Activated CD4-positive, alpha-beta T cell treated with anti-CD3 and anti-CD28 coated beads, Interleukin-2, amount 50 U/mL, for 16 hours (primary cell): ENCODE results near the gene C4orf54.
A peak's percentile ranks its signal among the peaks of the same experiment; 100 is the strongest.

Experiments used
- DNase-seq: peaks from one replicate; pipeline ENCODE4 v3.0.0-alpha.2; 2020

The C4orf54 gene

DNA sequence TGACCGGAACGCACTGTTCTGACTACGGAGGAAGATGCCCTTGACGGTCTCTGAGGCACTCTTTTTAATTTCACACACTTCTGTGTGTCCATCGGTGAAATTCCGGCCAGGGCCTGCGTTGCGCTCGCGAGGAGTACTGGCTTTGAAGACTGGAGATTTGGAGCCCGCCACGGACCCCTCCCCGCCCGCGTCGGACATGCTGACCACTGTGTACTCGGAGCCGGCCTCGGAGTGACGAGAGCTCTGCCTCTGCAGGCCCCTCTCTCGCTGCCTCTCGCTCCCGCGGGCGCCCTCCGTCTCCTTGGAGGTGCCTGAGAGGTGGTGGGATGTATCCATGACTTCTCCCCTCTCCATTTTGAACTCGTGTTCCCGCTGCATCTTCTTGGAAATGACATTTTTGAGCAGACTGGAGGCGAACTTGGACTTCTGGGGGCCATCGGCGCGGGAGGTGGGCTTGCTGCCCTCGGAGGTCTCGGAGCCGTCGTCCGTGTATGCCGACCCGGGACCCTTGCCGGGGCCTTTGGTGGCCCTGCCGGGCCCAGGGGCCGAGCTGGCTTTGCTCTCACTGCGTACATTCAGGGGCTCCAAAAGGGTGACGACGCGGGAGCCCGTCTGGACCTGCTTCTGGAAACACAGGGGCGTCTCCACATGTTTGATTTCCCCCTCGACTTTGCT, 5.7 kb downstream of the C4orf54 start:
- DNase-seq, result no peak

DNA sequence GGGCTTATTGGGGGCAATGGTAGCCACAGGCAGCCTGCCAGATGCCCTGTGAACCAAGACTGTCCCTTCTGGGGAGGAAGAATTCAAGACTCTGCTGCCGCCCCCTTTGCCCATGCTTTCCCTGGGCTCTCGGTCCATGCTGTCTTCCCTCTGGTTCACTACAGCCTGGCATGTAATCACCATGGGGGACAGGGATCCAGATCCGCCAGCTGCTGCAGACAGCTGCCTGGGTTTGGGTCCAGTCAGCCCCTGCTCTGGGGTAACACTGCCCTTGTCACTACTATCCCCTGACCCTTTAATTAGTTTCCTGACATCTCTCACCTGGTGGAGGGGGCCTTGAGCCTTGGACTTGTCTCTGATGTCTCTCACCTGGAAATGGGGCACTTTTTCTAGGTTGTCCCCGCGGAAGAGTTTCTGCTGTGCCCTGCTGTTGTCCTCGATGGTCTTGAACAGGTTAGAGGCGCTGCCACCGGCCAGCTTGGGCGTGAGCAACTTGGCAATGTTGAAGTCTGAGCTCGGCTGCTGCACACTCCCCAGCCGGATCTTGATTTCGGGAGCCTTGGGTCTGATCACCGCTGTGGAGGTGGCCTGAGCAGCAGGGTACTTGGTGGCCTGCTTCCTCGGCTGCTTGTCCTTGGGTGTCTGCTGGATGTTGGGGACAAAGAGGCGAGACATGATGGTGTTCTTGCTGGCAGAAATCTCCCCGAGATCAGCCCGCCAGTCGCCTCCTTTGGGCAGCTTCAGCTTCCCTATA, 6.4 kb downstream of the C4orf54 start:
- no peak for DNase-seq

DNA sequence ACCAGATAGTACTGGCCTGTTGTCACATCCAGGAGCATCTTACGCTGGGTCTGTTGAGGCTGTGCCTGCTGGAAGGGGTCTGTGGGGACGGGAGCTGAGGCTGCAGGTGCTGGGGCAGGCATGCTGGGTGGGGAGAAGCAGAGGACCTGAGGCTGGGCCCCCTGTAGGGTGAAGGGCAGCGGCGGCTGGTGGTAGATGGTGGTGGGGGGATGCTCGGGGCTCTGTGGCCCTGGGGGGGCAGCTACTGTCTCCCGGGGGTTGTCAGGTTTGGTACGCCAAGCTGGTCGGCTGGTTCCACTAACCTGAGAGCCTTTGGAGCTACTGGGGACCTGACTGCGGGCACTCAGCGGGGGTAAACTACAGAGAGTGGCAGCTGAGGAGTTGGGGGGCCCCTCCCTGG, 7.8 kb downstream of the C4orf54 start:
- no peak for DNase-seq

DNA sequence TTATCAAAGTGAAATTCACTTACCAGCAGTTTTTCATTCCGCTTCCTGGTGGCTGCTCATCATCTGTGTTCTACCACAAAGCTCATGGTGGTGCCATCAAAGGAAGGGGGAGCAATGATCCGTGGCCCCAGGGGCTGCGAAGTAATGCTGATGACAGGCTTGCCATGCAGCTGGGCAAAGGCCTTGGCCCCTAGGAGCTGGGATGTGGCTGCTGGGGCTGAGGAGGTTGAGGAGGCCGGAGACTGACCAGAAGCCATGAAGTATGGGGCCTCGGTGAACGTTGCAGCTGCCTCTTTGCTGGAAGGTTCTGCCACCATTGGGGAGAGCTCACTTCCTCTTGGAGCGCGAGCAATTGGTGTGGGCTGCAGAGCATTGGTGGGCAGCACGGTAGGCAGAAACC, 8.4 kb downstream of the C4orf54 start:
- DNase-seq, result no peak

DNA sequence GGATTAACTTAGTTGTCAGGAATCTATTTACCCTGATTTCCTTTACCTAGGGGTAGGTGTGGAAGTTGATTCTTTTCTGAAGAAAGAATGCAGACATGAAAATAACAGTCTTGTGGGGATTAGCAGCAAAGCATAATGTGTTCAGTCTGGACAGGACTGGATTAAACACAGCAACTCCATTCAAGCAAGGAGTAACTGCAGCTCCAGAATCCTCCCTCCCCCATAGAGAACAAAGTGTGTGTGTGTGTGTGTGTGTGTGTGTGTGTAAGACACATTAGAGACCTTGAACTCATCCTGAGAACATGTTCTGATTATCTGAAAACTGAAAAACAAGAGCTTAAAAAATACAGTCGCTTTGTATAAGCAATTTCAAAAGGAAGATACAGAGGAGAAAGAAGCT, 9.3 kb downstream of the C4orf54 start:
- DNase-seq, result no peak

DNA sequence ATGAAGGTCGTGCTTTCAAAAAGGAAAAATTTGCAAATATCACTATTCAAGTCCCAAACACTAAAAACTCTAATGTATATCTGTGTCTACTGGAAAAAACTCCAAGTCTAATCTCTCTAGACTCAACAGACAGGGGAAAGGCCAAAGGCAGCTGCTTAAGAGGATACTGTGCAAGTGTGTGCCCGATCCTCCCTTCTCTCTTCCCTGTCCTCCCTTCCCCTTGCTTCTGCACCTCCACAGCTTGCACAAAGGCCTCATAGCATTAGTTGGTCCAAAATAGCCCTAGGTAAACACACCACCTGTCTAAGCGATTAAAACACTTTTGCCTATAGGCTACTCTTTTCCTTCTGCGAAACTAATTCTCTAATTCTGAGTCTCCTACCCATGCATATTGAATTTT, 10.6 kb downstream of the C4orf54 start:
- DNase-seq, result no peak

DNA sequence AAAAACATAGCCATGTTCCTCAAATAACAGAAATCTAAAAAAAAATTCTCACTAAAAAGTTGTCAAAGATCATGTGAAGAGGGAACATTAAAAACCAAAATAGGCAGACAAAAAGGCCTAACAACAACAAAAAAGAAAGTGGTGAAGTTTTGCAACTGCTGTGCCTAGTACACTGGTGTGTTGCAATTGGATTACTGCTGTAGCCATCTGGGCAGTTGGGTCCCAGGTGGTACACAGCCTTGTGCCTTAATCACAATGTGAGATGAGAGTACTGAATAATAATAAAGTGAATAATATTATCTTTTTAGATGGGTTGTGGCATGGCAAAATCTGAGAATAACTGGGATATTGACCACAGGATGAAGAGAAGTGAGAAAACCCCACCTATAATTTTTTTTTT, 12.0 kb downstream of the C4orf54 start:
- DNase-seq, result no peak

DNA sequence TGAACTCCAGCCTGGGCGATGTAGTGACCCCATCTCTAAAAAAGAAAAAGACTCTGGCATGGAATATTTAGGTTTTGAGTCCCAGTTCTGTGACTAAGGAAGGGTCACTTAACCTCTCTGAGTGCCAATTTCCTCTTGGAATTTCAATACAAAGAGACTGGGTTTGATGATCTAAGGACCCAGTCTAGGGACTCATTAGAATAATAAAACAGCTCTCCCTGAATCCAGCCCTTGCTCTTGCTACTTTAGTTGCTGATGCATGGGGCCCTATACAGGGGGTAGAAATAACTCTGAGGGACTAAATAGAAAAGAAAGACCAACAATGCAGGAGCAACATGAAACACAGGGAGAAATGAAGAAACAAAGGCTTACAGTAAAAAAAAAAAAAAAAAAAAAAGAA, 12.6 kb downstream of the C4orf54 start:
- no peak for DNase-seq

DNA sequence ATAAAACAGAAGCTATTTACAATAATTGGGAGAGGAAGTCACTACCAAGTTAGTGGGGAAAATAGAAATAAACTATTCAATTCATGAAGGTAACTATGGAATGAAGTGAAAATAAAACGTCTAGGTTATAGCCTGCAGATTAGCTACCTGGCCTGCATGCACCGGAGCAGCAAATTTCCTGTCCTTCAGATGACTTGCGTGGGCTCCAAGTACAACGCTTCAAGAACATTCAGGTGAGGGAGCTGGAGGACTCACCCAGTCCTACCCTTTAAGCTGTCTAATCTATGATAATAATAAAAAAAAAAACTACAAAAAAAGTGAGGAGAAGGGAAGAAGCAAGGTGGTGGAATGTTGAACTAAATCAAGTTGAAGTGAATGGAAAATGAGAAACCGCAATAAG, 13.2 kb downstream of the C4orf54 start:
- no peak for DNase-seq

DNA sequence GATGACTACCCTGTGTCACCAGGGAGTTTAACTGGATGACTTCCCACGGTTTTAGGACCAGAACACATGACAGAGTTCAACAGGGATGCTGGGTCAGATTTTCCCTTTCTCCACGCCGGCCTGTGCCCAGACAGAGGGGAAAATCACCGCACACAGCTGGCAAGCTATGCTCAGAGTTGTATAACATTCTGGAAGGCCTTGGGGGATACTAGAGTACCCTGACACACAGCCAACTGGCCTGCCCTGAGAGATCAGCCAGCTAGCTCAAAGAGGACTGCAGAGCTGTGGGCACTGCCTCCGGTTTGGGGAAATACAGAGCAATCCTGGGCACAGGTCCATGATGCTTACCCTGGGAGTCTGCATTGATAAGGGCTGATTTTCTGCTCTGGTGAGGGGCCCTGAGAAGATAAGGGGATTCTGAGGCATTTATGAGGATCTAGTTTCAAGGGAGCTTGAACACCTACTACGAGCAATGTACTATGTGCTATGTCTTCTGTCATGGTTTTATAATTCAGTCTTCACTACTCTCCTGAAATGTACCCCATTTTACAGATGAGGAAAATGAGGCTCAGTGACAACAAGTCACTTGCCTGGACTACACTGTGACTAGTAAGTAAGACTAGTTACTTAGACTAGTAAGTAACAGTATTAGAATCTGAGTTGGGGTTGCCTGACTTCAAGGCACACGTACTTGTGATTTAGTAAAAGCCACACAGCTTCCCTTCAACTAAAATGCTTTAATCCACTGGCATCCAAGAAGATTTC, 14.7 kb downstream of the C4orf54 start:
- DNase-seq, result no peak

DNA sequence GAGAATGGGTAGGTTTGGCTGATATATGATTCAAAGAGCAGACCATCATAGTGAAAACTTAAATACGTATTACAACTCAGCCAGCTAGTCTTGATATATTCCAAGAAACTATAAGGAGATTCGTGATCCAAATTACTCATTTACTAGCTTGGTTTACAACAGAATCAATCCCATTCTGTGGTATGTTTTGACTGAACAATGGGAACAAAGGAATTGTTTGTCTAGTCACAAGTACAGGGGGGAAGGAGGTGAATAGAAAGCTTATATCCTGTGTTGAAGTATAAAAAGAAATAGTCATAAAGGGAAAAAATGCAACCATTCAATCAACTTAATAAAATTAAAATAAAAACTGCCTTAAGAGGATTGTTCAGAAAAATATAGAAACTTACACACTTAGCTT, 17.0 kb downstream of the C4orf54 start:
- DNase-seq, result no peak

DNA sequence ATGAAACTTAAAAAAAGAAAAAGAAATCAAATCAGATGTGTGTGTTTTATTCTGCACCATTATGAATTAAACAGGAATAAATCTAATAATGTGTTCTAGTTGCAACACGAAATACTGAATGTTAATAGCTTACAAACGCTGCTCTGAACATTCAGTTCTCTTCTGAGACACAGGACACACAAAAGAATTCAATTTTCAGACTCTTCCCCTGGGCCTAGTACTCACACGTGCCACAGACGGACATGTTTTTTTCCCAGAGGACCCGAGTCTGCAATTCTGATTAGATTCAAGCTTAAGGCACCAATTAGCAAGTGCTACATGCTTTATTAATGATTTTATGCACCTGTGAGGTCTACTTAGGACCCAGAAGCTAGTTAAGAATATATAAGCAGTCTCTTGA, 20.5 kb downstream of the C4orf54 start:
- DNase-seq, result no peak

DNA sequence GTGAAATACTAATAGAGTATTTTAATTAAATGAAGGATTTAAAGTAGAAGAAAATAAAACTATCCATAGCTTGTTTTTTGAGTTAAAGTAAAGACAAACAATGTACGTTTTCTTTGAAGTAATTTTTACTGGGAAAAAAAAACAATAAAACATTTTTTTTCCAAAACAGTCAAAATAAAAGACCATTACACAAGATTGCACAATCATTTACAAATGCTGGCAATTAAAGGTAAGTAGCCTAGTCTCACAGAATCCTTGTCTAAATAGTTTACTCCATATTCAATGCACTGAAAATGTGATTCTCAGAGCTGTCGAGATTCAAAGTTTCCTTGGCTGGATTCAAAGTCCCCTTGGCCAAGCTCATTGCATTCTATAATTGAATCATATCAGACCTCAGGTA, 21.2 kb downstream of the C4orf54 start:
- DNase-seq, result no peak

DNA sequence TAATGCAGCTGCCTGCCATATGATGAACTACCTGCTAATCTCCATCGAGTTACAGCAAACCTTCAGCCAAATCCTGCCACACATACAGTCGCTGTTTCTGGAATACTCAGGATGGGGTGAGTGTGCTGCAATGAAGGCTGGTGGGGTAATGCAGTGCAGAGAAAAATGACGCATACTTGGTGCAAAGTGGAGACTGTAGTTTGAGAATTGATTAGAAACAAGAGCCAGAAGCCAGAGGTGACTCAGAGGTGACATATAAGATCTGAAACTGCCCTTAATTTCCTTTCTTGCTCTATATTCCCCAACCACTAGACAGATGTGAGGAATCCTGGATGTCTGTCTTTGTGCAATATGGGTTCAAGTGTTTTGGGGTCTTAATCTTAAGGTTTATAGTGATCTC, 22.0 kb downstream of the C4orf54 start:
- no peak for DNase-seq

DNA sequence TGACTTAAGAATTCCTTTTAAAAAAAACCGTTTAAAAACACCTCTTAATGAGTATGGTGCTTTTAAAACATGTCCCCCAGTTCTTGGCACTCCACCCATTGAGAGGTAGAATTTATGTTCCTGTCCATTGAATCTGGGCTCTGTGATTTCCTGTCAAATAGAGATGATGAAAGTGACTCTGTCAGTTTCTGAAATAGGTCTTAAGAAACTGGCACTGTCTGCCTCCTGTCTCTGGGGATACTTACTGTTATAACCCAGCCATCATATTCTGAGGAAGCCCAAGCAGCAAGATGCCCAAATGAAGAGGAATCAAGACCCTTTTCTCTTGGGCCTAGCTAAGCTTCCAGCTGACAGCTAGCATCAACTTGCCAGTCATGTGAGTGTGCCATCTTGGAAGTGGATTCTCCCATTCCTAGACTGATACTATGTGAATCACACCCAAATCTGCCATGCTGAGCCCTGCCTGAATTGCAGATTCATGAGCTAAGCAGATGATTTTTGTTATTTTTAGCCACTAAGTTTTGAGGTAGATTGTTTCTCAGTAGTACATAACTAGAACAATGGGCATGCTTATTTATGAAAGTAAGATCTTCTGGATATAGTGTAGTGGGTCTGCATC, 22.8 kb downstream of the C4orf54 start:
- no peak for DNase-seq

DNA sequence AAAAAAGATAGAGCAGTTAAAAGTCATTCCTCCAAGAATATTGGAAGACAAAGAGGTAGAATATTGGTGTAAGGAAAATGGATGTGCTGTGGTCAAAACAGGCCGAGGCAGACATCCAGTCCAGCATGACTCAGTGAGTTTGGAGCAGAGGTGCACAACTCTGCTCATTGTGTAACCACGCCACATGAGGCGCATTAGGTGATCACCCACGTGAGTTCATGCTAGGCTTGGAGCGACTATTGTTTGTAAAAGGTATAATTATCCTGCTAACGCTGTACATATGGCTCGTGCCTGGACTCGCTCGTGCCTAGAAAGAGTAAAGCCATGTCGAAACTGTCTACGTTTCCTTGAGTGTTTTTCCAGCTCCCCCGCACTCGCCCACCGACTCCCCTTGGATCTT, 23.9 kb downstream of the C4orf54 start:
- no peak for DNase-seq

DNA sequence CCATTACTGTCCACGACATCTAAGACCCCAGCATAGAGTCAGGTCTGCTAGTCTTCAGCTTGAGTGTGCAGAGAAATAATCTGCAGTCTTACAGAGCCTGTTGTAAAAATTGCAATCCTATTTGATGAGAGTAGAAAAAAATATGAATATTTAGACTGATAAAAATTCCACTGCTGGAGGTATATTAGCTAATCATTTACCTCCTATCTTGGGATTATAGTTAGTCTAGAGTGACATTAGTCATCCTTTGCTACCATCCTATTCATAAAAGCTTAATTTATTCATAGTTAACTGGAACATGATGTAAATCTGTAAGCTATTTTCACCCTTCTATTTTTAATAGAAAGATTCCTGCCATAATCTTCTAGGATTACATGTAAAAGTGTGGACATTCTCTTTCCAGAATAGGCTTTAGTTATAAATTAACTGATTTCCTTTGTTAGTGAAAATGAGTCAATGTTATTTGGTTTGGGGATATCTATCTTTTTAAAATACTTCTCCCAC, 26.7 kb downstream of the C4orf54 start:
- no peak for DNase-seq

DNA sequence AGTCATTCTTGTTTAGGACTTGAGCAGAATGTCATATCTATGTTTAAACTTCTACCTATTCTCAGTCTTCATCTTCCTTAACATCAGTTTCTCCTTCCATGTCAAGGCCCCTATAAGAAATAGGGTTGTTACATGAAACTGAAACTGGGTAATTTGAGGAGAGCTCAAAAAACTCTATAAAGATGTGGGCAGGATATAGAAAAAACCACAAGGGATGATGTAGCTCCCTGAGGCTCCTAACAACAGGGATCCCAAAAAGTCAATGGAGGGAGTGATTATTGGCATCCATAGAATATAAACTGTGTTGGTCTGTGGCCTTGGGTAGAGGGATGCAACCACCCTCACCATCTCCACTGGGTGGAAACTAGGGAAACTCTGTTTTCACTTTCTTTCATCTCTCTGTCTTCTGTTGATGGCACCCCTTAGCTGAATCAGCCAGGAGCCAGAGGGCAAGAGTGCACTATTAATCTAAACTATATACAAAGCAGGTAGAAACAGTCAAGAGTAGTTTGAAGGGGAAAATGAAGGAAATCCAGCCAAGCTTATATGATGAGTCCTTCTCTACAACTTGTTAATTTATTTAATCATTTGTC, 27.6 kb downstream of the C4orf54 start:
- no peak for DNase-seq

DNA sequence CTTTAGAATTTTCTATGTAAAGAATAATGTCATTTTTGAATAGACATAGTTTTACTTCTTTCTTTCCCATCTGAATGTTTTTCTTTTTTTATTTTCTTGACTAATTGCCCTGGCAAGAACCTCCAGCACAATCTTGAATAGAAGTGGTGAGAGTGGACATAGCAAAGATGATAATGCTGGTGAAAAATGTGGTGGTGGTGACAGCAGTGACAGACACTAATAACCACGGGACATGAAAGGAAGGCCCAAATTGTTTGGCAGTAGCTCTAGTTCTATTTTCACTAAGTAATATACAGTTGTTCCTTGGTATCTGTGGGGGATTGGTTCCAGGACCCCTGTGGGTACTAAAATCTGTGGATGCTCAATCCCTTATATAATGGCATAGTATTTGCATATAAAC, 29.6 kb downstream of the C4orf54 start:
- no peak for DNase-seq

DNA sequence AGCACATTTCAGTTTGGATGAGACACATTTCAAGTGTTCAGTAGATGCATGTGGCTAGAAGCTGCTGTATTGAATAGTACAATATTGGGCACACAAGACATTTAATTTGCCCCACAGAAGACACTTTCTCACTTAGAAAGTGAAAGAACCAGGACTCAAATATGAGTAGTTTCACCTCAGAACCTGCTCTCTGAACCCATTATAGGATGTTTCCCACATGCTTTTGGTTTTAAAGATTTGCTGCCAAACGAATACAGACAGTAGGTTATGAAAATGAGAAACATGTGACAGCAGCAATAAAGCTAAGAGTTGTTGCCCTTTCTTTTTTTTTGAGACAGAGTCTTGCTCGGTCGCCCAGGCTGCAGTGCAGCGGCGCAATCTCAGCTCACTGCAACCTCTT, 32.3 kb downstream of the C4orf54 start:
- DNase-seq, result no peak

DNA sequence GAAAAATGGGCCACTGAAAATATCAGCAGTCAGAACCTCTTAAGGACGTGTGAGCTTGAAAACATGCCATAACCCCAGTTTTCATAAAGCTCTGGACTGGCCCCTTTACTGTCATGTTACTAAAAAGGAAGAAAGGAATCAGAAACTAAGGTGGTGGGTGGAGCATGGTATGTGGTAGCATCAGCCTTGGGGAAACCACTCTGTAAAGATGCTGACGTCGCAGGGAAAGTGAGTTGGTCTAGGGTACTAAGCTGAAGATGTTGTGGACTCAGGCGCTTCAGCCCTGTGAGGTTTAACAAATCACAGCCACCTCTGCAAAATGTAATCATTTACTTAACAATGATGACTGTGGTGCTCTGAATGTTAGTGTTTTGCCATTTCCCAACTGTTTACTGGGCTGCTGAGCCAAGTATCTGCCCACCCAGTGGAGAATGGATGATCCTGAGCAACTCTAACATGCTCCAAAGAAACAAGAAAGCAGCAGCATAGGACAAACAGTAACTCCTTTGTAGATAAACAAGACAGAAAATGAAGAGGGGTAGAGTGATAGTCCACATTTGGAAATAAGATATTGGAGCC, 33.4 kb downstream of the C4orf54 start:
- peak; percentile 10 for DNase-seq

DNA sequence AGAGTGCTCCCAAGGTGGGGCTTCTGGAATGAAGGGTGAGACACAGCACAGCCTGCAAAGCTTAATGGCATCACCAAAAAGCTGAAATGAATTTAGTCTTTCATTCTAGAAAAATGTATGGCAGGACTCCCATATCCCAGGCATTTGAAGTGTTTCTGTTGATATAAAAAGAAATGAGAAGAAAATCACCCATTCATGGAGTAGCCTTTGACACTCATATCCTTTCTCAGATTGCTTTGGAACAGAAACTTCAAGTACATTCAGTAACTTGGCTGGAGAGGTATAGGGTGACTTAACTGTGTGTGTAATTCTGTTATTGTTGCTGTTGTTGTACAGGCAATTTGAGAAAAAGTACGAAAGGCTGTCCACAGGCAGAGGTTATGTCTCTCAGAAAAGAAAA, 35.3 kb downstream of the C4orf54 start:
- DNase-seq, result no peak

DNA sequence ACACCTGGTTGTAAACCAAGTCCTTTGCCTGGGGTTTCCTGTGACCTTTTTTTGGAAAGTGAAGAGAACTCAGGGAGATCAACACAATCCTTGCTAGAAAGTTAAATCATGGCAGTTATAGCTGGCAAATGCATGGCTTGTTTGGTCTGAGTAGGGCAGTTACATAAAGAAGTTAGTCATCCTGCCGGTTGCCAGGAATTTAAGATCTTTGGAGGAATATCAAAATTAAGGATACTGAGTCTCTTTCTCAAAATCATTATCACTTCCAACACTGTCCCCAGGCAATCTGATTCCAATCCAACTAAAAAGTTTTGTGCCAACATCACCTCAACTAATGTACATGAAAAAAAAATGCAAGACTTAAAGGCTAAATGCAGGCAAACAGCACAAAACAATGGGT, 40.3 kb downstream of the C4orf54 start:
- DNase-seq, result no peak
